K562 (cell line): ENCODE data around the gene PCDH7. TPM values are rescaled to one million over a fixed set of nuclear protein-coding genes. Genes with fewer than 3 reads are reported as not detected.

ENCODE experiments used
- ATAC-seq: fragments of 200-7000 bp; cut with Tn5 transposase; 3 replicates; pipeline ENCODE4 v1.9.1; 2020; ENCODE audit warnings: moderate library complexity
- BruUV-seq: library from RNA; stranded (reverse); fragments of 400-500 nt; replicated peaks from 2 replicates; lab custom pipeline; 2021; lab: Mats Ljungman, UMichigan
- CTCF ChIA-PET: fragments of 300-600 bp; formaldehyde crosslinking; extraction: SDS; loops from one replicate; lab custom pipeline; 2021; ENCODE audit warnings: low intra/inter-chr PET ratio; lab: Yijun Ruan, JAX
- POLR2A ChIA-PET: fragments of 300-600, 350-650 bp; sonication (Branson Sonifier 250); formaldehyde crosslinking; extraction: SDS; loops from one replicate; lab custom pipeline; 2021; ENCODE audit warnings: antibody characterized with exemption, inconsistent platforms; lab: Yijun Ruan, JAX
- DNase-seq, 4 experiments: peaks; one replicate each; pipeline versions ENCODE4 v3.0.0 to v3.0.0-alpha.2; 2011 to 2018; ENCODE audit warnings: low spot score in 3 of 4, mixed read lengths in 3 of 4; ENCODE audit errors: extremely low read depth in 1 of 4
- FAIRE-seq: peaks from 2 replicates; lab custom pipeline; 2011; peaks lifted over from hg19 to GRCh38; lab: Jason Lieb, UNC
- H2AFZ ChIP-seq: 2 replicates; pipeline ENCODE4 v1.6.0; 2011; ENCODE audit warnings: low read depth, low read length, control low read depth, inconsistent platforms
- H3K27ac ChIP-seq: fragments of 200-600 bp; 3 replicates; pipeline ENCODE4 v1.8.0; 2011; ENCODE audit warnings: low read depth, mild to moderate bottlenecking, control low read depth, inconsistent platforms, low read length, moderate library complexity, mixed read lengths; ENCODE audit errors: extremely low read depth
- H3K27me3 ChIP-seq, 2 experiments: fragments of 300-600 bp in 1 of 2; 2 replicates in 1 of 2; 3 replicates in 1 of 2; pipeline versions ENCODE4 v1.6.0 to v1.8.0; 2011; ENCODE audit warnings: inconsistent platforms in 2 of 2, low read length in 2 of 2, mild to moderate bottlenecking in 1 of 2, mixed read lengths in 1 of 2, moderate library complexity in 1 of 2; ENCODE audit not compliant: control insufficient read depth in 2 of 2, insufficient read depth in 2 of 2
- H3K36me3 ChIP-seq: fragments of 300-600 bp; 3 replicates; pipeline ENCODE4 v1.8.0; 2011; ENCODE audit warnings: mild to moderate bottlenecking, low read length, inconsistent platforms; ENCODE audit not compliant: control insufficient read depth, insufficient read depth
- H3K4me1 ChIP-seq, 2 experiments: fragments of 200-600 bp in 1 of 2; replicated peaks in 1 of 2; 2 replicates in 1 of 2; 3 replicates in 1 of 2; pipeline versions ENCODE4 v1.5.1 to v1.8.0; 2011; ENCODE audit warnings: inconsistent platforms in 2 of 2, low read length in 2 of 2, mild to moderate bottlenecking in 1 of 2, mixed read lengths in 1 of 2, moderate library complexity in 1 of 2; ENCODE audit not compliant: control insufficient read depth in 2 of 2, insufficient read depth in 2 of 2
- H3K4me2 ChIP-seq: 2 replicates; pipeline ENCODE4 v1.6.1; 2011; ENCODE audit warnings: low read length, control low read depth, inconsistent platforms, mixed read lengths; ENCODE audit not compliant: insufficient read depth
- H3K4me3 ChIP-seq: fragments of 200-600 bp; sonication (generic), shearing (Covaris generic); 2 replicates; pipeline ENCODE4 v1.5.1; 2016; ENCODE audit warnings: control low read depth, inconsistent platforms
- H3K79me2 ChIP-seq: fragments of 200-600 bp; 3 replicates; pipeline ENCODE4 v1.8.0; 2011; ENCODE audit warnings: low read length, inconsistent platforms; ENCODE audit not compliant: control insufficient read depth, insufficient read depth
- H3K9ac ChIP-seq, 2 experiments: 2 replicates each; pipeline versions ENCODE4 v1.6.0 to v1.6.1; 2011; ENCODE audit warnings: low read depth in 2 of 2, low read length in 2 of 2, control low read depth in 1 of 2, inconsistent platforms in 1 of 2, mild to moderate bottlenecking in 1 of 2, mixed read lengths in 1 of 2; ENCODE audit not compliant: insufficient read depth in 1 of 2
- H3K9me1 ChIP-seq: one replicate; pipeline ENCODE4 v1.6.0; 2011; ENCODE audit warnings: inconsistent platforms, mild to moderate bottlenecking, low read length, moderate library complexity; ENCODE audit not compliant: control insufficient read depth, insufficient read depth
- H3K9me3 ChIP-seq: replicated peaks from 2 replicates; pipeline ENCODE4 v1.5.1; 2011; ENCODE audit warnings: low read depth, low read length, inconsistent platforms; ENCODE audit not compliant: control insufficient read depth, insufficient read depth
- H4K20me1 ChIP-seq: replicated peaks from 2 replicates; pipeline ENCODE4 v1.6.1; 2011; ENCODE audit warnings: low read length, inconsistent platforms, mixed read lengths; ENCODE audit not compliant: control insufficient read depth, insufficient read depth
- CAMTA2 ChIP-seq: fragments of 250-450 bp; sonication (Bioruptor Pico); conservative IDR thresholded peaks from 2 replicates; pipeline ENCODE4 v1.5.1; 2022
- E2F6 ChIP-seq, 2 experiments: IDR thresholded peaks; 2 replicates each; pipeline ENCODE4 v1.6.1; 2011; ENCODE audit warnings: borderline replicate concordance in 1 of 2, control low read depth in 1 of 2, low read depth in 1 of 2, low read length in 1 of 2, mild to moderate bottlenecking in 1 of 2, mixed read lengths in 1 of 2, moderate library complexity in 1 of 2; ENCODE audit not compliant: insufficient read depth in 1 of 2, insufficient read length in 1 of 2, poor library complexity in 1 of 2, severe bottlenecking in 1 of 2; ENCODE audit errors: extremely low read depth in 1 of 2
- FIP1L1 ChIP-seq: fragments of 200-400 bp; formaldehyde crosslinking; IDR thresholded peaks from 2 replicates; pipeline ENCODE4 v1.6.1; 2018; ENCODE audit warnings: mild to moderate bottlenecking, low read depth, low read length; ENCODE audit not compliant: poor library complexity, severe bottlenecking
- FOXA3 ChIP-seq, 2 experiments: fragments of 450-650 bp in 1 of 2; sonication (generic) in 1 of 2; formaldehyde crosslinking; IDR thresholded peaks in 1 of 2; conservative IDR thresholded peaks in 1 of 2; 2 replicates each; pipeline versions ENCODE4 v1.4.0 to v1.8.0; 2020 to 2022; ENCODE audit warnings: mild to moderate bottlenecking in 2 of 2, missing genetic modification reagents in 1 of 2
- GTF2A2 ChIP-seq: IDR thresholded peaks from 2 replicates; pipeline ENCODE4 v1.6.1; 2016; ENCODE audit warnings: mild to moderate bottlenecking, missing genetic modification characterization, missing compliant biosample characterization
- HBP1 ChIP-seq: fragments of 450-650 bp; formaldehyde crosslinking; IDR thresholded peaks from 2 replicates; pipeline ENCODE4 v1.4.0; 2022; ENCODE audit warnings: missing genetic modification characterization
- KLF1 ChIP-seq: fragments of 450-650 bp; IDR thresholded peaks from 2 replicates; pipeline ENCODE4 v1.6.1; 2016; ENCODE audit warnings: missing genetic modification characterization, missing compliant biosample characterization
- SMARCB1 ChIP-seq: IDR thresholded peaks from 2 replicates; pipeline ENCODE4 v1.6.1; 2011; ENCODE audit warnings: improper control_type of control experiment, low read depth; ENCODE audit not compliant: insufficient read length
- TRIM28 ChIP-seq: fragments of 450-650 bp; IDR thresholded peaks from 2 replicates; pipeline ENCODE4 v1.6.1; 2017
- ZEB2 ChIP-seq: fragments of 450-650 bp; IDR thresholded peaks from 2 replicates; pipeline ENCODE4 v1.6.1; 2016
- ZNF668 ChIP-seq: fragments of 250-450 bp; sonication (Bioruptor Pico); IDR thresholded peaks from 2 replicates; pipeline ENCODE4 v1.8.0; 2022; ENCODE audit warnings: mild to moderate bottlenecking, inconsistent platforms
- WGBS: fragments of 100-300 bp; shearing (Covaris generic); methylation state at CpG from one replicate; pipeline ENCODE4 v1.1.6; 2016; ENCODE audit warnings: low coverage, mixed read lengths; ENCODE audit not compliant: insufficient coverage; ENCODE audit errors: missing lambda C conversion rate; 5-methylcytosine and 5-hydroxymethylcytosine counted together
- in situ Hi-C: fragments of 300-500 bp; cut with MboI; formaldehyde crosslinking; loops from 4 replicates; pipeline ENCODE4 v1.15.0; 2018; ENCODE audit warnings: inconsistent platforms, mixed read lengths
- intact Hi-C: fragments of 100-400 bp; cut with micrococcal nuclease; formaldehyde crosslinking; loops from 2 replicates; pipeline ENCODE4 v1.14.2; 2022
- polyA plus RNA-seq, 8 experiments: library from polyadenylated mRNA; depleted of rRNA in 4 of 8; stranded (reverse) in 5 of 8; unstranded in 3 of 8; fragments of >200 nt; fragmentation: Nextera tagmentation in 2 of 8; fragmentation: Illumina TruSeq in 1 of 8; extraction: Ambion mirVana in 2 of 8; extraction: Trizol in 1 of 8; gene quantifications; 2 replicates each; pipeline versions ENCODE4 v1.2.1 to v1.2.3, GENCODE V29; 2011 to 2014; ENCODE audit warnings: inconsistent platforms in 1 of 8, missing spikeins in 1 of 8
- total RNA-seq, 7 experiments: library from RNA; depleted of rRNA in 6 of 7; stranded (reverse); fragments of >200 nt in 6 of 7; fragmentation: Illumina TruSeq in 2 of 7; extraction: Trizol in 2 of 7; gene quantifications; 2 replicates each; pipeline versions ENCODE4 v1.2.1 to v1.2.3, GENCODE V29; 2011 to 2021; ENCODE audit warnings: low replicate concordance in 1 of 7

Gene PCDH7
- total and polyA plus RNA-seq, 9 of the 15 experiments (the other 6 are each of a cell fraction or from before 2014, with no cell fraction given): not detected

GRCh38 chr4:30719454-30720020 lies 632 bp upstream of the PCDH7 start:
- Histone ChIP-seq H3K36me3 (no peaks in the 10 kb centered on the region), H3K9me3 (no peaks in the 10 kb centered on the region), H3K9me1 (no peaks in the 10 kb centered on the region), H4K20me1 (no peaks in the 10 kb centered on the region), H3K79me2 (no peaks in the 10 kb centered on the region), H3K4me1 (no peaks in the 10 kb centered on the region), H3K27ac (no peak overlapping the region), H3K27me3 (no peaks in the 10 kb centered on the region), H2AFZ (no peak overlapping the region), H3K4me3 (no peak overlapping the region), H3K9ac (no peak overlapping the region), H3K4me2 (no peak overlapping the region)
- TF ChIP-seq TRIM28: no peak
- TF ChIP-seq SMARCB1: no peak
- no peak for TF ChIP-seq GTF2A2 (tag)
- no peak for TF ChIP-seq ZNF668 (CRISPR knock-in tag)
- TF ChIP-seq KLF1 (tag): no peak
- no peak for DNase-seq
- ChIA-PET CTCF (no interaction called here), POLR2A (interaction anchor here (0.6 kb wide), 1 partner anchor 897 kb away, joined by 3 read pairs; no protein-coding TSS in a partner anchor)
- no TSS peak for BruUV-seq
- intact Hi-C loops (no loop called here), in situ Hi-C loops (no loop called here)
- FAIRE-seq: no peak
- under 1% methylated on average over 40 of the region's 42 CpGs for WGBS
- ATAC-seq: no peak

DNA sequence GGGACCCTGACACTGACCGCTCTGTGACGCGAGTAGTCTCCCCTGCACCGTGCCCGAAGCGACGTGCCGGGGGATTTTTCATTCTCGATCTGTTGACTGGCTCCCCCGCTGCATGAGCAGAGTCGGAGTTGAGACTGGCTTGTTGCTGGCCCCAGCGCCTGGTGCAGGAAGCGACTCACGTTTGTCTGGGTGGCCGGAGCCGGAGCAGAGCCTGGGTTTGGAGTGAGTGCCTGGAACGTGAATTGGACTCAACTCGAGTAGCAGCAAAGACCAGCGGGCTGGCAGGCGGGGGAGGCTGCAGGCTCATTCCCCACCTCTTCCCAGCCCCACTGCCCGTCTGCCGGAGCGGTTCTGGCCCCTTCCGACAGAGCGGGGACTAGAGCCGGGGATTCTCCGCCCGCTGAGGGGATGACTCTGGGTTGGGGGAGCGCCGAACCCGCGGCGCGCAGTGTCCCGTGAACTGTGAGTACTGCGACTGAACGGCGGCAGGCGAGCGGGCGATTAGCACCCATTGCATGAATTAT lies 554 bp downstream of the PCDH7 start:
- WGBS: 4% methylated on average over 21 of the region's 41 CpGs
- no peak overlapping the region for H3K4me2 ChIP-seq
- intact Hi-C loops (no loop called here), in situ Hi-C loops (no loop called here)
- no peak overlapping the region for H3K9ac ChIP-seq
- H3K27me3 ChIP-seq: no peaks in the 10 kb centered on the region
- H3K4me1 ChIP-seq: no peaks in the 10 kb centered on the region
- H3K36me3 ChIP-seq: no peaks in the 10 kb centered on the region
- ATAC-seq: no peak
- H2AFZ ChIP-seq: no peak overlapping the region
- DNase-seq: no peak
- no TSS peak for BruUV-seq
- no peaks in the 10 kb centered on the region for H3K79me2 ChIP-seq
- no peaks in the 10 kb centered on the region for H3K9me3 ChIP-seq
- no peaks in the 10 kb centered on the region for H4K20me1 ChIP-seq
- no peaks in the 10 kb centered on the region for H3K9me1 ChIP-seq
- no peak overlapping the region for H3K4me3 ChIP-seq
- H3K27ac ChIP-seq: no peak overlapping the region
- FAIRE-seq: no peak
- ChIA-PET CTCF (no interaction called here), POLR2A (no interaction called here)
- TF ChIP-seq HBP1 (CRISPR knock-in tag): no peak
- no peak for TF ChIP-seq FIP1L1
- TF ChIP-seq CAMTA2 (CRISPR knock-in tag): no peak
- TF ChIP-seq ZEB2: no peak
- no peak for TF ChIP-seq E2F6 (IDR thresholded peaks at IDR 0.05; ENCODE audit: borderline replicate concordance in 1 of 2, extremely low read depth in 1 of 2, insufficient read depth in 1 of 2, insufficient read length in 1 of 2, low read depth in 1 of 2, low read length in 1 of 2, poor library complexity in 1 of 2, severe bottlenecking in 1 of 2)
- TF ChIP-seq FOXA3 (CRISPR knock-in tag; conservative IDR thresholded peaks at IDR 0.05 in 1 of 2, IDR thresholded peaks at IDR 0.05 in 1 of 2): no peak
- no peak for TF ChIP-seq ZNF668 (CRISPR knock-in tag)
